HG02571 (cell line): ENCODE data around the gene CCNB1.
"Not testable (repeated sequence)": the region's sequence is repeated elsewhere in the genome, so short reads cannot be mapped to it uniquely, and the experiment has no call there.

Experiments
- ATAC-seq: cut with Tn5 transposase; IDR thresholded peaks from one replicate; pipeline ENCODE4 v1.9.1; 2021; ENCODE audit warnings: mild to moderate bottlenecking, moderate library complexity; ENCODE audit not compliant: unreplicated experiment

CCNB1 gene

DNA sequence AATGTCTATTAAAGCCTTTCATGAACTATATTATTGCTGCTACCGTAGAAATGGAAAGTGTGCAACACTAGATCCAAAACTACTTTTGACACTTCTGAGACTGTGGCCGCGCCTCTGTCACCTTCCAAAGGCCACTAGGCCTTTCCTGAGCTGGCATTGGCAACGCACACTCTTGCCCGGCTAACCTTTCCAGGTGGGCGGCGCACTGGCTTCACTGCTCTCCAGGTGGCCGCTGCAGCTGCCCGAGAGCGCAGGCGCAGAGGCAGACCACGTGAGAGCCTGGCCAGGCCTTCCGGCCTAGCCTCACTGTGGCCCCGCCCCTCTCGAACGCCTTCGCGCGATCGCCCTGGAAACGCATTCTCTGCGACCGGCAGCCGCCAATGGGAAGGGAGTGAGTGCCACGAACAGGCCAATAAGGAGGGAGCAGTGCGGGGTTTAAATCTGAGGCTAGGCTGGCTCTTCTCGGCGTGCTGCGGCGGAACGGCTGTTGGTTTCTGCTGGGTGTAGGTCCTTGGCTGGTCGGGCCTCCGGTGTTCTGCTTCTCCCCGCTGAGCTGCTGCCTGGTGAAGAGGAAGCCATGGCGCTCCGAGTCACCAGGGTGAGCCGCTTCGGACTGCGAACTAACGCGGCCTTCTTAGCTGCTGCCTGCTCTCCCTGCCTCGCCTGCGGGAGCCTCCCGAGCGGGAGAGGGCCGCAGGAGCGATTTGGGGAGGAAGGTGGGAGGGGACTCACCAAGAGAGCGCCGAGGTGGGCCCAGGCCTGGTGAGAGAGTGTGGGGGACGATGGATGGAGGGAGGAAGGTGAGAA, at the start of gene CCNB1:
CCNB1 (plus strand) TSS at position 465 of the 807 bp plus-strand sequence; CDS start at position 578, 113 bp downstream.
- ATAC-seq = peak; percentile 99

DNA sequence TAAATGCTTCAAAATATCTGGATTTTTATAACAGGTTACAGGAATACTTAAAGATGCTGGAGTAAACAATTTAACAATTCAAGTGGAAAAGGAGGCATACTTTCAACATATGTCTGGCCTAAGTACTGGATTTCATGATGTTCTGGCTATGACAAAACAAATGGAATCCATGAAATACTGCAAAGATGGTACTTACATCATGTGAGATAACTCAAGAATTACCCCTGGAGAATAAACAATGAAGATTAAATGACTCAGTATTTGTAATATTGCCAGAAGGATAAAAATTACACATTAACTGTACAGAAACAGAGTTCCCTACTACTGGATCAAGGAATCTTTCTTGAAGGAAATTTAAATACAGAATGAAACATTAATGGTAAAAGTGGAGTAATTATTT, 37.5 kb upstream of the CCNB1 start:
- ATAC-seq = no peak

DNA sequence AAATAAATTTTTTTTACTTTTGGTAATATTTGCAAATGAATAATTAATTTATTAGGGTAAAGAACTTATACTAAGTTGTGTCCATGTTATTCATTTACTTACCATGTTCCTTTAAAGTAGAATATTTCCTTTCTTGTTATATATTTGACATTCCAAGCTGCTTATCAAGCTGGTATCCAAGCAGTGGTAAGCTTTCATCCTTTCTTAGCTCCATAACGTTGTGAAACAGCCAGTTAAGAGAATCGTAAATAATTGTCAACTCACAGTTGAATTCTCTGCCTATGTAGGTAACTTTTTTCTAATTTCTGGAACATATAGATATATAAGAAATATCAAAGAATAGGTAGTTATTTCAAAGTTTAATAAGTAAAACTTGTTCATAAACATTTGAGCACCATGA, 36.7 kb upstream of the CCNB1 start:
- ATAC-seq = no peak

DNA sequence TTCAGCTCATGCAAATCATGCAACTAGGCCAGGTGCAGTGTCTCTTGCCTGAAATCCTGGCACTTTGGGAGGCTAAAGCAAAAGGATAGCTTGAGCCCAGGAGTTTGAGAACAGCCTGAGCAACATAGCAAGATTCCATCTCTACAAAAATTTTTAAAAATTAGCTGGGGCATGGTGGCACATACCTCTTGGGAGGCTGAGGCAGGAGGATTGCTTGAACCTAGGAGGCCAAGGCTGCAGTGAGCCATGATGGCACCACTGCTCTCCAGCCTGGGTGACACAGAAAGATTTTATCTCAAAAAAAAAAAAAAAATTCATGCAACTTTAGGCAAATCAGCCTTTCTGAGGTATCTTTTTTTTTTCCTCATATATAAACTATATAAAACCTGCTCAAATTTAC, 35.6 kb upstream of the CCNB1 start:
- no peak for ATAC-seq

DNA sequence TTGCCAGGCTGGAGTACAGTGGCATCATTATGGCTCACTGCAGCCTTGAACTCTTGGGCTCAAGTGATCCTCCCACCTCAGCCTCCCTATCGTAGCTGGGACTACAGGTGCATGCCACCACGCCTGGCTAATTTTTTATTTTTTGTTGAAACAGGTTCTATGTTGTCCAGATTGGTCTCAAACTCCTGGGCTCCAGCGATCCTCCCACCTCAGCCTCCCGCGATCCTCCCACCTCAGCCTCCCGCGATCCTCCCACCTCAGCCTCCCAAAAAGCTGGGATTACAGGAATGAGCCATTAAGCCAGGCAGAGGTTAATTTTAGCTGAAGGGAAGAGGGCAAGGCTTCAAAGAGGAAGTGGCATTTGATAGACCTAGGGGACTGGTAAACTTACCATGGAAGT, 32.8 kb upstream of the CCNB1 start:
- no peak for ATAC-seq

DNA sequence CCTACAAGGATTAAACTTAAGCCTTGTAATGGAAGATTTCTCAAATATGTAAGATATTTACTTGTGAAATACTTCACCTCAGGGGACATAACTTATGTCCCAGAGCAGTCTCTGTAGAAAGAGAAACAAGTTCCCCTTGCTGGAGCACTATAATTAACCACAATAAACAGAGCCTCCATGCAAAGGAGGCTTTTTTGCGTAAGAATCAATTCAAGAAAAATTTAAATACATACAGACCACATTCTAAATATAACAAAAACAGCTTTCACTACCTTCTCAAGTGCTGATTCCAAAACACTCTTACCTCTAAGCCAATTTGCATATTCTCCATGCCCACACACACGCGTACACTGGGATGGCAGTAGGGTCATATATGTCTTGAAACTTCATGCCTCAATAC, 30.7 kb upstream of the CCNB1 start:
- peak; percentile 90 for ATAC-seq

DNA sequence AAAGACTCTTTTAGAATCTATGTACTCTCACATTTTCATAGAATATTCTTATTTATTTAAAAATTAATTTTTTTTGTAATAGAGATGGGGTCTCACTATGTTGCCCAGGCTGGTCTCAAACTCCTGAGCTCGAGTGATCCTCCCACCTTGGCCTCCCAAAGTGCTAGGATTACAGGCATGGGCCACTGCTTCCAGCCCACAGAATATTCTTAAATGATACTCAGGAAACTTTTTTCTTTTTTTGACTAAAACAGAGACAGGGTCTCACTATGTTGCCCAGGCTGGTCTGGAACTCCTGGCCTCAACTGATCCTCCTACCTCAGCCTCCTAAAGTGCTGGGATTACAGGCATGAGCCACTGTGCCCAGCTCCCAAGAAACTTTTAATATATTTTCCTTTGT, 29.7 kb upstream of the CCNB1 start:
- ATAC-seq = not testable (repeated sequence)

DNA sequence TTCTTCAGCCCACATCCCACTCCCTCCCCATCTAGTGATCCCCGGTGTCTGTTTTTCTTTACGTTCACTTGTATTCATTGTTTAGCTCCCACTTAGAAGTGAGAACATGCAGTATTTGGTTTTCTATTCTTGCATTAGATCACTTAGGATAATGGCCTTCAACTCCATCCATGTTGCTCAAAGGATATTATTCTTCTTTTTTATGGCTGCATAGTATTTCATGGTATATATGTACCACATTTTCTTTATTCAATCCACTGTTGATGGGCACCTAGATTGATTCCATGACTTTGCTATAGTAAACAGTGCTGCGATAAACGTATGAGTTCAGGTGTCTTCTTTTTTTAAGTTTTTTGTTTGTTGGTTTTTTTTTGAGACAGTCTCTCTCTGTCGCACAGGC, 29.1 kb upstream of the CCNB1 start:
- no peak for ATAC-seq

DNA sequence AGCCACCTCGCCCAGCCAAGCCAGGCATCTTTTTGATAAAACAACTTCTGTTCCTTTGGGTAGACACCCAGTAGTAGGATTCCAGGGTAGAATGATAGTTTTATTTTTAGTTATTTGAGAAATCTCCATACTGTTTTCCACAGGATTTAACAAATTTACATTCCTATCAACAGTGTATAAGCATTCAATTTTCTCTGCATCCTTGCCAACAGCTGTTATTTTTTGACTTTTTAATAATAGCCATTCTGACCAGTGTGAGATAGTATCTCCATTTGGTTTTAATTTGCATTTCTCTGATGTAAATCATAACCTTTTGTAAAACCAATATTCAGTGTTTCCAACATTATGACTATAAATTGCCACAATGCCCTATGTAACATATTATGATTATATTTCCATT, 28.2 kb upstream of the CCNB1 start:
- ATAC-seq = no peak

DNA sequence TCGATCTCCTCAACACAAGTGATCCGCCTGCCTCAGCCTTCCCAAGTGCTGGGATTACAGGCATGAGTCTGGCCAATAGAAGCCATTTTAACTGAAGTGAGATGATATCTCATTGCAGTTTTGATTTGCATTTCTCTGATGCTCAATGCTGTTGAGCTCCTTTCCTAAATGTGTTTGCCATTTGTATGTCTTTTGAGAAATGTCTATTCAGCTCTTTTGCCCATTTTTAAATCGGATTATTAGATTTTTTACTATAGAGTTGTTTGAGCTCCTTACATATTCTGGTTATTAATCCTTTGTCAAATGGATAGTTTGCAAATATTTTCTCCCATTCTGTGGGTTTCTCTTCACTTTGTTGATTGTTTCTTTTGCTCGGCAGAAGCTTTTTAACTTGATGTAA, 26.7 kb upstream of the CCNB1 start:
- not testable (repeated sequence) for ATAC-seq

DNA sequence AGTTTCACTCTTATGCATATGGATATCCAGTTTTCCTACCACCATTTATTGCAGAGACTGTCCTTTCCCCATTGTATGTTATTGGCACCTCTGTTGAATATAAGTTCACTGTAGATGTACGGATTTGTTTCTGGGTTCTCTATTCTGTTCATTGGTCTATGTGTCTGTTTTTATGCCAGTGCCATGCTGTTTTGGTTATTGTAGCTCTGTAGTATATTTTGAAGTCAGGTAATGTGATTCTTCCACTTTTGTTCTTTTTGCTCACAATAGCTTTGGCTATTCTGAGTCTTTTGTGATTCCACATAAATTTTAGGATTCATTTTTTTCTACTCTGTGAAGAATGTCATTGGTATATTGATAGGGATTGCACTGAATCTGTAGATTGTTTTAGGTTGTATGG, 26.1 kb upstream of the CCNB1 start:
- ATAC-seq = no peak

DNA sequence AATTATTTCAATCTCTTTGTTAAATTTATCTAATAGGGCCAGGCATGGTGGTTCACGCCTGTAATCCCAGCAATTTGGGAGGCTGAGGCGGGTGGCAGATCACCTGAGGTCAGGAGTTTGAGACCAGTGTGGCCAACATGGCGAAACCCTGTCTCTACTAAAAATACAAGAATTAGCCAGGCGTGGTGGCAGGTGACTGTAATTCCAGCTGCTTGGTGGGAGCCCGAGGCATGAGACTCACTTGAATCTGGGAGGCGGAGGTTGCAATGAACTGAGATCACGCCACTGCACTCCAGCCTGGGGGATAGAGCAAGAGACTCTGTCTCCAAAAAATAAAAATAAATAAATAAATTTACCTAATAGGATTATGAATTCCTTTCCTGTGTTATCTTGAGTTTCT, 18.4 kb upstream of the CCNB1 start:
- not testable (repeated sequence) for ATAC-seq

DNA sequence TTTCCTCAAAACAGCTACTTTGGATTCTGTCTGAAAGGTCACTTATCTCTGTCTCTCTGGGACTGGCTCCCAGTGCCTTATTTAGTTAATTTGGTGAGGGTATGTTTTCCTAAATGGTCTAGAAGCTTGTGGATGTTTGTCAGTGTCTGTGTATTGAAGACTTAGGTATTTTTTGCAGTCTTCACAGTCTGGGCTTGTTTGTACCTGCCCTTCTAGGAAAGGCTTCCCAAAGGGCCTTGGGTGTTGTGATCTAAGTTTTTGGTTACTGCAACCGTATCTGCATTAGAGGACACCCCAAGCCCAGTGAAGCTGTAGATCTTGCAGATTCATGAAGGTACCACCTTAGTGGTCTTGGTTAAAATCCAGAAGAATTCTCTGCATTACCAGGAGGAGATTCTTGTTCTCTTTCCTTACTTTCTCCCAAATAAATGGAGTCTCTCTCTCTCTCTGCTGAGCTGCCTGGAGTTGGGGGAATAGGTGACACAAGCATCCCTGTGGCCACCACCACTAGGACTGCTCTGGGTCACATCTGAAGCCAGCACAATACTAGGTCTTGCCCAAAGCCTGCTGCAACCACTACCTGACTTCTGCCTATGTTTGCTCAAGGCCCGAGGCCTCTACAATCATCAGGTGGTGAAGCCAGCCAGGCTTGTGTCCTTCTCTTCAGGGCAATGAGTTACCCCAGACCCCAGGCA, 17.8 kb upstream of the CCNB1 start:
- no peak for ATAC-seq

DNA sequence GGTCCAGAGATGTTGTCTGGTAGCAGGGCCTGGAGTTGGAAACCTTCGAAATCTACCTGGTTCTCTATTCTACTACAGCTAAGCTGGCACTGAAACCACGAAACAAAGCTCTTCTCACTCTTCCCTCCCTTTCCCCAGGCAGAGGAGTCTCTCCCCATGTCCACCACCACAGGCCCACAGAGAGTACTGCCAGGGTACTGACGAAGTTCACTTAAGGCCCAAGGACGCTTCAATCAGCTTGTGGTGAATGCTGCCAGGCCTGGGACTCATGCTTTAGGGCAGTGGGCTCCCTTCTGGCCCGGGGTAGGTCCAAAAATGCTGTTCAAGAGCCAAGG, 17.3 kb upstream of the CCNB1 start:
- no peak for ATAC-seq

DNA sequence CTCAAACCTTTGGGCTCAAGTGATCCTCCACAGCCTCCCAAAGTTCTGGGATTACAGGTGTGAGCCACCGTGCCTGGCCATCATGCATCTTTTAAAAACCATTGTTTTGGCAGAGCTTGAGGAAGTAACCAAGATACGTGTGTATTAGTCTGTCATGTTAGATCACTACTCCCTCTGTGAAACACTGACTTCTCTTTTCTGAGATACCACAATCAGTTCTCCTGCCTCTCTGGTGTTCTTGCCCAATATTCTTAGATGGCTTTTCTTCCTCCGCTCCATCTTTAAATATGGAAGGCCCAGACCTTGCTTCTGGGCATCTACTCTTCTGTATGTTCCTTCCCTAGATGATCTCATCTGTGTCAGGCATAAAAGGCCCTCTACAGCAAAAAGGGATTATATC, 14.2 kb upstream of the CCNB1 start:
- ATAC-seq = no peak

DNA sequence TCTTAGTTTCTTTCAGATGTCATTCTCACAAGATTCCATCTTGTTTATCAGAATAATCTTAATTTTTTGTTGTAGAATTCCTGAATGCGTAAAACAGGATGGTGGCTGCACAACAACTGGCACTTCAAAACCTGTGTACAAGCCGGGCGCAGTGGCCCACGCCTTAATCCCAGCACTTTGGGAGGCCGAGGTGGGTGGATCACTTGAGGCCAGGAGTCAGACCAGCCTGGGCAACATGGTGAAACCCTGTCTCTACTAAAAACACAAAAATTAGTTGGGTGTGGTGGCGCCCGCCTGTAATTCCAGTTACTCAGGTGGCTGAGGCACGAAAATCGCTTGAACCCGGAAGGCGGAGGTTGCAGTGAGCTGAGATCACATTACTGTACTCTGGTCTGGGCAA, 10.5 kb upstream of the CCNB1 start:
- ATAC-seq = no peak

DNA sequence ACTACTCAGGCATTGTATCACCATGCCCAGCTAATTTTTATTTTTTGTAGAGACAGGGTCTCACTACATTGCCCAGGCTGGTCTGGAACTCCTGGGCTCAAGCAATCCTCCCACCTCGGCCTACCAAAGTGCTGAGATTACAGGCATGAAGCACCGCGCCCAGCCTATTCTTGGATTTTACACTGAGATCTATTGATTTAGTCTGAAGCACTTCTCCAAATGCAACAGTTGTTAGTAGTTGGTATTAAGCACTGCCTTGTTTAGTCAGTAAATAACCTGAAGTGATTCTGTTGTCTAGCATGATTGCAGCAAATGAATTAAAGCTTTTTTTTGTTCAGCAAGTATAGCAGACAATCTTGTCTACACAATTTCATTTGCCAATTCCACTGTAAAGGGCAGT, 8.9 kb upstream of the CCNB1 start:
- ATAC-seq = no peak

DNA sequence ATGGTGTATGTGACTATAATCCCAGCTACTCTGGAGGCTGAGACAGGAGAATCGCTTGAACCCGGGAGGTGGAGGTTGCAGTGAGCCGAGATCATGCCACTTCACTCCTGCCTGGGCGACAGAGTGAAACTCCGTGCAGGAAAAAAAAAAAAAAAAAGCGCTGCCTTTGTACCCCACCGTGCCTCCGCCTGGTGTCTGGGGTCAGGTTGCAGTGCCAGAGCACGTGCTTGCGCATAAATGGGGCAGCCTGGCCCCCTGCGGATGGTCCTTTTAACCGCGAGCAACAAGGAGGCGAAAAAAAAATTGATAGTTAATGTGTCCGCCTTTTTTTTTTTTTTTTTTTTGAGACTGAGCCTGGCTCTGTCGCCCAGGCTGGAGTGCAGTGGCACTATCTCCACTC, 6.3 kb upstream of the CCNB1 start:
- no peak for ATAC-seq

DNA sequence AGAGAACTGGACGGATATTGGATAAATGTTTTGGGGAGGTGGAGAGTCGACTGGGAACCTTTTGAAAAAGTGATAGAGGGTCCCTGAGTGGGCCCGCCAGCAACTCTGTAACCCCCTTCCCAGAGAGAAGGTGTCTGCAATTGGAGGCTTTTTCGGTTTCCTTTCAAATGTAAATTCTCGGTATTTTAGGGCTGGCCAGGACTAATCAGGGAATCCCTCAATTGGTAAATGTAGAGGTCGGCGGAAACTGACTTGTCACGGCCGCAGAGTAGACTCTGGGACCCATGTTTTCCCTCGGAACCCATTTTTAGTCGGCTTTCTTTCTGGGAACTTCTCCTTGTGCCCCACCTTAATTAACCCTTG, 524 bp downstream of the CCNB1 start:
- no peak for ATAC-seq

DNA sequence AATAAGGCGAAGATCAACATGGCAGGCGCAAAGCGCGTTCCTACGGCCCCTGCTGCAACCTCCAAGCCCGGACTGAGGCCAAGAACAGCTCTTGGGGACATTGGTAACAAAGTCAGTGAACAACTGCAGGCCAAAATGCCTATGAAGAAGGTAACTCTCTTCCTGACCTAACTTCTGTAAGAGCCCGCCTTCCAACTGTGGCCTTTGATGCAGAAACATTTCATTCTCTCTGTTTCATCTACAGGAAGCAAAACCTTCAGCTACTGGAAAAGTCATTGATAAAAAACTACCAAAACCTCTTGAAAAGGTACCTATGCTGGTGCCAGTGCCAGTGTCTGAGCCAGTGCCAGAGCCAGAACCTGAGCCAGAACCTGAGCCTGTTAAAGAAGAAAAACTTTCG, 979 bp downstream of the CCNB1 start:
- no peak for ATAC-seq

DNA sequence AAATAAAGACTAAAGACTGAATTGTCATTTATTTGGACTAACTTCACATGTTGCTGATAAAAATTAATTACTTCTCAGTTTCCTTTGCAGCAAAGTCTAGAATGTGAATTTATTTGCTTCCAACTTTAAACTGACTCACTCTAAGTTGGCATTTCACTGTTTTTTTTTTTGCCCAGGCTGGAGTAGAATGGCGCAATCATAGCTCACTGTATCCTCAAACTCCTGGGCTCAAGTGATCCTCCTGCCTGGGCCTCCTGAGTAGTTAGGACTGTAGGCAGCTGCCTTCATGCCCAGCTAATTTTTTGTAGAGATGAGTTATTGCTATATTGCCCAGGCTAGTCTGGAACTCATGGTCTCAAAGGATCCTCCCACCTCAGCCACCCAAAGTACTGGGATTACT, 3.5 kb downstream of the CCNB1 start:
- no peak for ATAC-seq

DNA sequence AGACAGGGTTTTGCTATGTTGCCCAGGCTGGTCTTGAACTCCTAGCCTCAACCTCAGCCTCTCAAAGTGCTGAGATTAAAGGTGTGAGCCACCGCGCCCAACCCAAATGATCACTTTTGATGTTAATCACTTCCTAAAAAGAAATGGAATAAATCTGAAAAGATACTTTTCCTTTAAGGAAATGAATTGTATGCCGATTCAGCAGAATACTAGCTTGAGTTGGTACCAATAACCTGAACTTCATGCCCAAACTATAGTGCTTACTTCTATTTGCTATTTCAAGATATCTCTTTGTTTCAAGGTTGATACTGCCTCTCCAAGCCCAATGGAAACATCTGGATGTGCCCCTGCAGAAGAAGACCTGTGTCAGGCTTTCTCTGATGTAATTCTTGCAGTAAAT, 4.0 kb downstream of the CCNB1 start:
- ATAC-seq = no peak
